Mesenchymal stem cell (in vitro differentiated cells and primary cell): Measurements from ENCODE around the gene FRMD4A.

Experiments used
- DNase-seq: peaks from one replicate; pipeline ENCODE4 v3.0.0-alpha.2; 2013
- H2AFZ ChIP-seq: one replicate; pipeline ENCODE4 v1.6.1; 2013; ENCODE audit warnings: low read depth, mild to moderate bottlenecking, control low read depth, inconsistent platforms, low read length, moderate library complexity
- H2AK5ac ChIP-seq: 2 replicates; pipeline ENCODE4 v1.6.1; 2013; ENCODE audit warnings: low read length, moderate library complexity, mild to moderate bottlenecking, inconsistent platforms; ENCODE audit not compliant: severe bottlenecking
- H2BK120ac ChIP-seq: one replicate; pipeline ENCODE4 v1.6.1; 2013; ENCODE audit warnings: low read depth, mild to moderate bottlenecking, inconsistent platforms, low read length, moderate library complexity
- H2BK12ac ChIP-seq, 2 experiments: one replicate each; pipeline ENCODE4 v1.6.1; 2013; ENCODE audit warnings: inconsistent platforms in 2 of 2, low read length in 2 of 2, mild to moderate bottlenecking in 2 of 2, moderate library complexity in 2 of 2, control low read depth in 1 of 2
- H2BK15ac ChIP-seq: one replicate; pipeline ENCODE4 v1.6.1; 2013; ENCODE audit warnings: mild to moderate bottlenecking, low read depth, inconsistent platforms; ENCODE audit not compliant: poor library complexity, severe bottlenecking
- H2BK5ac ChIP-seq: 2 replicates; pipeline ENCODE4 v1.6.1; 2013; ENCODE audit warnings: low read depth, mild to moderate bottlenecking, low read length, control low read depth, inconsistent platforms; ENCODE audit not compliant: poor library complexity, severe bottlenecking
- H3K14ac ChIP-seq, 2 experiments: one replicate each; pipeline ENCODE4 v1.6.1; 2013; ENCODE audit warnings: inconsistent platforms in 2 of 2, low read length in 2 of 2, control low read depth in 1 of 2, mild to moderate bottlenecking in 1 of 2, moderate library complexity in 1 of 2
- H3K18ac ChIP-seq, 2 experiments: one replicate each; pipeline ENCODE4 v1.6.1; 2013; ENCODE audit warnings: inconsistent platforms in 2 of 2, low read length in 2 of 2, control low read depth in 1 of 2, low read depth in 1 of 2, mild to moderate bottlenecking in 1 of 2
- H3K23ac ChIP-seq, 2 experiments: one replicate each; pipeline ENCODE4 v1.6.1; 2013; ENCODE audit warnings: inconsistent platforms in 2 of 2, low read length in 2 of 2, mild to moderate bottlenecking in 2 of 2, moderate library complexity in 2 of 2, control low read depth in 1 of 2
- H3K27ac ChIP-seq: 2 replicates; pipeline ENCODE4 v1.5.1; 2013; ENCODE audit warnings: mild to moderate bottlenecking, moderate library complexity, low read length, control low read depth, inconsistent platforms; ENCODE audit not compliant: poor library complexity, severe bottlenecking
- H3K27me3 ChIP-seq, 2 experiments: 2 replicates each; pipeline versions ENCODE4 v1.6.1 to v1.7.0; 2013; ENCODE audit warnings: low read length in 2 of 2, mild to moderate bottlenecking in 2 of 2, moderate library complexity in 2 of 2, control low read depth in 1 of 2, inconsistent platforms in 1 of 2; ENCODE audit not compliant: control insufficient read depth in 1 of 2, insufficient read depth in 1 of 2
- H3K36me3 ChIP-seq, 2 experiments: 2 replicates each; pipeline versions ENCODE4 v1.6.1 to v1.7.0; 2013; ENCODE audit warnings: low read length in 2 of 2, control low read depth in 1 of 2, inconsistent platforms in 1 of 2, low read depth in 1 of 2, mild to moderate bottlenecking in 1 of 2; ENCODE audit not compliant: insufficient read depth in 2 of 2, control insufficient read depth in 1 of 2
- H3K4ac ChIP-seq, 2 experiments: one replicate each; pipeline ENCODE4 v1.6.1; 2013; ENCODE audit warnings: inconsistent platforms in 2 of 2, low read length in 2 of 2, mild to moderate bottlenecking in 2 of 2, moderate library complexity in 2 of 2, control low read depth in 1 of 2, low read depth in 1 of 2
- H3K4me1 ChIP-seq: 2 replicates; pipeline ENCODE4 v1.6.1; 2013; ENCODE audit warnings: low read depth, low read length, control low read depth; ENCODE audit not compliant: control insufficient read depth, insufficient read depth
- H3K4me2 ChIP-seq: 2 replicates; pipeline ENCODE4 v1.6.1; 2013; ENCODE audit warnings: low read length, mild to moderate bottlenecking, inconsistent platforms; ENCODE audit not compliant: poor library complexity, severe bottlenecking
- H3K4me3 ChIP-seq, 2 experiments: 2 replicates each; pipeline versions ENCODE4 v1.5.1 to v1.7.0; 2013; ENCODE audit warnings: low read length in 2 of 2, mild to moderate bottlenecking in 2 of 2, control low read depth in 1 of 2, low read depth in 1 of 2; ENCODE audit not compliant: insufficient read depth in 1 of 2
- H3K79me1 ChIP-seq: replicated peaks from 2 replicates; pipeline ENCODE4 v1.6.1; 2013; ENCODE audit warnings: mild to moderate bottlenecking, control low read depth, low read length, inconsistent platforms; ENCODE audit not compliant: poor library complexity, severe bottlenecking
- H3K9ac ChIP-seq: 2 replicates; pipeline ENCODE4 v1.7.0; 2013; ENCODE audit warnings: mild to moderate bottlenecking, low read length, moderate library complexity
- H3K9me3 ChIP-seq: 2 replicates; pipeline ENCODE4 v1.7.0; 2013; ENCODE audit warnings: mild to moderate bottlenecking, low read length; ENCODE audit not compliant: control insufficient read depth
- H4K8ac ChIP-seq: one replicate; pipeline ENCODE4 v1.6.1; 2013; ENCODE audit warnings: inconsistent platforms, mild to moderate bottlenecking, low read length, moderate library complexity
- H4K91ac ChIP-seq: one replicate; pipeline ENCODE4 v1.6.1; 2013; ENCODE audit warnings: mild to moderate bottlenecking, low read length, inconsistent platforms
- WGBS: methylation state at CpG from one replicate; pipeline ENCODE4 v1.1.7; 2013; ENCODE audit warnings: mixed read lengths; 5-methylcytosine and 5-hydroxymethylcytosine counted together

FRMD4A gene

GRCh38 chr10:13765641-13766341 lies 564.9 kb downstream of the FRMD4A start:
- Histone ChIP-seq H3K4ac (no peak overlapping the region), H3K9me3 (no peaks in the 10 kb centered on the region), H3K4me3 (no peak overlapping the region), H4K91ac (no peak overlapping the region), H3K27ac (peak overlapping the region; percentile 98), H2BK5ac (peak overlapping the region; percentile 83), H3K79me1 (peaks cover 6% of the 10 kb centered on the region), H3K4me1 (peaks cover 20% of the 10 kb centered on the region), H3K23ac (no peak overlapping the region), H3K14ac (no peak overlapping the region), H2AFZ (no peak overlapping the region), H2AK5ac (peak overlapping the region; percentile 58), H2BK12ac (no peak overlapping the region), H3K4me2 (peak overlapping the region; percentile 7), H3K27me3 (no peaks in the 10 kb centered on the region), H4K8ac (no peak overlapping the region), H3K18ac (no peak overlapping the region), H3K36me3 (peaks cover 0 to 7% of the 10 kb centered on the region in 2 experiments), H3K9ac (no peak overlapping the region), H2BK120ac (no peak overlapping the region), H2BK15ac (no peak overlapping the region)
- no peak for DNase-seq
- WGBS, result 78% methylated on average over 18 of the region's 19 CpGs

- H2BK120ac ChIP-seq, result no peak overlapping the region
- no peaks in the 10 kb centered on the region for H3K27me3 ChIP-seq
- no peak overlapping the region for H2BK5ac ChIP-seq
- H3K18ac ChIP-seq, result no peak overlapping the region
- WGBS, result 94% methylated on average over 1 of the region's 2 CpGs
- H3K4me1 ChIP-seq, result peaks cover 12% of the 10 kb centered on the region
- H4K8ac ChIP-seq, result no peak overlapping the region
- H3K14ac ChIP-seq, result no peak overlapping the region
- no peak overlapping the region for H2AK5ac ChIP-seq
- no peak overlapping the region for H2AFZ ChIP-seq
- no peak for DNase-seq
- H2BK12ac ChIP-seq, result no peak overlapping the region
- no peak overlapping the region for H3K4me2 ChIP-seq
- no peak overlapping the region for H3K4me3 ChIP-seq
- H3K9me3 ChIP-seq, result no peaks in the 10 kb centered on the region
- no peak overlapping the region for H3K27ac ChIP-seq
- no peak overlapping the region for H3K9ac ChIP-seq
- no peak overlapping the region for H3K4ac ChIP-seq
- H4K91ac ChIP-seq, result no peak overlapping the region
- H3K36me3 ChIP-seq, result peaks cover 0 to 7% of the 10 kb centered on the region in 2 experiments
- H3K23ac ChIP-seq, result no peak overlapping the region
- no peak overlapping the region for H2BK15ac ChIP-seq
- H3K79me1 ChIP-seq, result peaks cover 6% of the 10 kb centered on the region
These were observed 569.1 kb downstream of the FRMD4A start for GRCh38 chr10:13761490-13762091.

- H3K4me2 ChIP-seq, result no peak overlapping the region
- H2BK5ac ChIP-seq, result no peak overlapping the region
- H4K8ac ChIP-seq, result peak overlapping the region; percentile 45
- no peaks in the 10 kb centered on the region for H3K9me3 ChIP-seq
- no peak overlapping the region for H3K9ac ChIP-seq
- H3K27ac ChIP-seq, result peak overlapping the region; percentile 84
- H3K36me3 ChIP-seq, result peaks cover 0 to 7% of the 10 kb centered on the region in 2 experiments
- H2AFZ ChIP-seq, result no peak overlapping the region
- peak overlapping the region in 1 of 2 experiments; percentile 30 for H3K4ac ChIP-seq
- H3K4me3 ChIP-seq, result no peak overlapping the region
- H3K14ac ChIP-seq, result no peak overlapping the region
- no peak overlapping the region for H3K23ac ChIP-seq
- peaks cover 6% of the 10 kb centered on the region for H3K79me1 ChIP-seq
- no peak overlapping the region for H2BK12ac ChIP-seq
- peak overlapping the region; percentile 71 for H2AK5ac ChIP-seq
- no peak overlapping the region for H2BK15ac ChIP-seq
- DNase-seq, result peak; percentile 33
- H4K91ac ChIP-seq, result no peak overlapping the region
- H3K18ac ChIP-seq, result peak overlapping the region; percentile 8 to 40
- H3K27me3 ChIP-seq, result no peaks in the 10 kb centered on the region
- peaks cover 11% of the 10 kb centered on the region for H3K4me1 ChIP-seq
- 38% methylated on average over 5 of the region's 6 CpGs for WGBS
- H2BK120ac ChIP-seq, result no peak overlapping the region
These were observed 571.6 kb downstream of the FRMD4A start for GRCh38 chr10:13759168-13759567.

- no peak overlapping the region for H2BK15ac ChIP-seq
- peaks cover 5% of the 10 kb centered on the region for H3K79me1 ChIP-seq
- H3K4me2 ChIP-seq, result no peak overlapping the region
- H2AFZ ChIP-seq, result no peak overlapping the region
- peaks cover 8% of the 10 kb centered on the region for H3K4me1 ChIP-seq
- 29% methylated on average over 1 of the region's 5 CpGs for WGBS
- no peaks in the 10 kb centered on the region for H3K27me3 ChIP-seq
- H3K36me3 ChIP-seq, result peaks cover 0 to 7% of the 10 kb centered on the region in 2 experiments
- H3K4ac ChIP-seq, result peak overlapping the region in 1 of 2 experiments; percentile 30
- no peak overlapping the region for H3K23ac ChIP-seq
- peak overlapping the region; percentile 19 for H2BK5ac ChIP-seq
- no peak overlapping the region for H2BK12ac ChIP-seq
- no peak overlapping the region for H3K9ac ChIP-seq
- peak overlapping the region; percentile 75 for H2AK5ac ChIP-seq
- H3K27ac ChIP-seq, result peak overlapping the region; percentile 84
- H4K8ac ChIP-seq, result peak overlapping the region; percentile 45
- DNase-seq, result no peak
- H4K91ac ChIP-seq, result no peak overlapping the region
- peak overlapping the region in 1 of 2 experiments; percentile 8 for H3K18ac ChIP-seq
- H3K9me3 ChIP-seq, result no peaks in the 10 kb centered on the region
- H3K14ac ChIP-seq, result no peak overlapping the region
- H3K4me3 ChIP-seq, result no peak overlapping the region
- H2BK120ac ChIP-seq, result no peak overlapping the region
These were observed 572.0 kb downstream of the FRMD4A start for GRCh38 chr10:13758756-13759155.
